Endodermal cell (in vitro differentiated cells): ENCODE results near the gene EIF4G3. TPM values are rescaled to one million over a fixed set of nuclear protein-coding genes. Genes with fewer than 3 reads are reported as not detected.

Source experiments
- DNase-seq: peaks from one replicate; pipeline ENCODE4 v3.0.0-alpha.2; 2017
- H3K27ac ChIP-seq: 2 replicates; pipeline ENCODE4 v1.5.1; 2013; ENCODE audit warnings: mild to moderate bottlenecking, low read depth, low read length, moderate library complexity
- H3K27me3 ChIP-seq: 2 replicates; pipeline ENCODE4 v1.6.1; 2013; ENCODE audit warnings: mild to moderate bottlenecking, low read length, moderate library complexity; ENCODE audit not compliant: insufficient read depth, control insufficient read depth, poor library complexity, severe bottlenecking
- H3K36me3 ChIP-seq: 2 replicates; pipeline ENCODE4 v1.7.0; 2013; ENCODE audit warnings: mild to moderate bottlenecking, low read length, moderate library complexity; ENCODE audit not compliant: control insufficient read depth, insufficient read depth
- H3K4me1 ChIP-seq: one replicate; pipeline ENCODE4 v1.7.0; 2013; ENCODE audit warnings: low read length; ENCODE audit not compliant: control insufficient read depth, insufficient read depth
- H3K4me3 ChIP-seq: 2 replicates; pipeline ENCODE4 v1.5.1; 2013; ENCODE audit warnings: mild to moderate bottlenecking, low read length, moderate library complexity
- H3K9ac ChIP-seq: 2 replicates; pipeline ENCODE4 v1.6.1; 2013; ENCODE audit warnings: mild to moderate bottlenecking, low read length, moderate library complexity; ENCODE audit not compliant: poor library complexity, severe bottlenecking; ENCODE audit errors: extremely low read depth
- H3K9me3 ChIP-seq: 2 replicates; pipeline ENCODE4 v1.6.1; 2013; ENCODE audit warnings: mild to moderate bottlenecking, low read length, moderate library complexity; ENCODE audit not compliant: control insufficient read depth
- H3K27ac Mint-ChIP-seq: 2 replicates; pipeline ENCODE4 v1.8.0; 2020; ENCODE audit warnings: mixed read lengths
- H3K27me3 Mint-ChIP-seq: 2 replicates; pipeline ENCODE4 v1.8.0; 2021; ENCODE audit warnings: mild to moderate bottlenecking, mixed read lengths; ENCODE audit not compliant: insufficient read depth
- H3K36me3 Mint-ChIP-seq: 2 replicates; pipeline ENCODE4 v1.8.0; 2020; ENCODE audit warnings: low read depth, mixed read lengths
- H3K4me1 Mint-ChIP-seq: 2 replicates; pipeline ENCODE4 v1.8.0; 2020; ENCODE audit warnings: mixed read lengths
- H3K4me3 Mint-ChIP-seq: 2 replicates; pipeline ENCODE4 v1.8.0; 2020; ENCODE audit warnings: mild to moderate bottlenecking, moderate library complexity, mixed read lengths
- H3K9me3 Mint-ChIP-seq: 2 replicates; pipeline ENCODE4 v1.8.0; 2020; ENCODE audit warnings: mild to moderate bottlenecking, mixed read lengths
- CTCF ChIP-seq: fragments of 200-600 bp; sonication (generic); conservative IDR thresholded peaks from 2 replicates; pipeline ENCODE4 v1.5.0; 2021; ENCODE audit warnings: antibody characterized with exemption, mild to moderate bottlenecking
- WGBS, 2 experiments: methylation state at CpG; one replicate each; pipeline versions ENCODE4 v1.1.5 to v1.1.7; 2013; ENCODE audit warnings: missing lambda C conversion rate in 2 of 2, mixed read lengths in 1 of 2; ENCODE audit not compliant: insufficient coverage in 1 of 2, insufficient read length in 1 of 2; 5-methylcytosine and 5-hydroxymethylcytosine counted together
- total RNA-seq, 2 donors: library from RNA; stranded (reverse); fragmentation: NEBNext Ultra II Directional in 1 of 2; extraction: Animal tissue kit (Norgen Biotek cat#: 25700) in 1 of 2; gene quantifications; 2 replicates in 1 of 2; 3 replicates in 1 of 2; pipeline ENCODE4 v1.2.1, GENCODE V29; 2021

Gene EIF4G3
- total RNA-seq, 2 donors from 2014 or later, result 101 to 103 TPM

- Mint-ChIP-seq H3K4me1 (peaks cover 5% of the 10 kb centered on the region), H3K4me3 (no peak overlapping the region), H3K27ac (no peak overlapping the region), H3K9me3 (no peaks in the 10 kb centered on the region), H3K36me3 (peaks cover 38% of the 10 kb centered on the region), H3K27me3 (no peaks in the 10 kb centered on the region)
- no peak overlapping the region for H3K27ac ChIP-seq
- no peaks in the 10 kb centered on the region for H3K27me3 ChIP-seq
- H3K4me1 ChIP-seq, result peaks cover 7% of the 10 kb centered on the region
- peaks cover 25% of the 10 kb centered on the region for H3K36me3 ChIP-seq
- no peak for DNase-seq
- H3K9me3 ChIP-seq, result no peaks in the 10 kb centered on the region
- H3K9ac ChIP-seq, result no peak overlapping the region
- no peak for TF ChIP-seq CTCF
- H3K4me3 ChIP-seq, result no peak overlapping the region
- WGBS, 2 experiments, result 95 to 100% methylated on average over 2 of the region's 2 CpGs
These were observed 289.5 kb downstream of the EIF4G3 start for GRCh38 chr1:20887246-20887645.

GRCh38 chr1:20885121-20885520, 291.6 kb downstream of the EIF4G3 start:
- peak; percentile 48 for DNase-seq
- H3K9me3 Mint-ChIP-seq, result no peaks in the 10 kb centered on the region
- Histone ChIP-seq H3K4me3 (no peak overlapping the region), H3K27ac (no peak overlapping the region), H3K27me3 (no peaks in the 10 kb centered on the region), H3K4me1 (peaks cover 7% of the 10 kb centered on the region), H3K36me3 (peaks cover 17% of the 10 kb centered on the region), H3K9ac (no peak overlapping the region), H3K9me3 (no peaks in the 10 kb centered on the region)
- H3K4me3 Mint-ChIP-seq, result no peak overlapping the region
- WGBS, 2 experiments, result 93 to 100% methylated on average over 2 to 3 of the region's 3 CpGs
- no peak overlapping the region for H3K27ac Mint-ChIP-seq
- TF ChIP-seq CTCF, result no peak
- no peaks in the 10 kb centered on the region for H3K27me3 Mint-ChIP-seq
- H3K4me1 Mint-ChIP-seq, result peaks cover 5% of the 10 kb centered on the region
- peaks cover 42% of the 10 kb centered on the region for H3K36me3 Mint-ChIP-seq

- Mint-ChIP-seq H3K27me3 (no peaks in the 10 kb centered on the region), H3K27ac (no peak overlapping the region), H3K9me3 (no peaks in the 10 kb centered on the region), H3K4me1 (peaks cover 5% of the 10 kb centered on the region), H3K36me3 (peaks cover 45% of the 10 kb centered on the region), H3K4me3 (no peak overlapping the region)
- Histone ChIP-seq H3K9ac (no peak overlapping the region), H3K27me3 (no peaks in the 10 kb centered on the region), H3K4me3 (no peak overlapping the region), H3K9me3 (no peaks in the 10 kb centered on the region), H3K4me1 (peaks cover 7% of the 10 kb centered on the region), H3K27ac (no peak overlapping the region), H3K36me3 (peaks cover 17% of the 10 kb centered on the region)
- no peak for DNase-seq
- no peak for TF ChIP-seq CTCF
- WGBS, 2 experiments, result 79 to 100% methylated on average over 1 to 3 of the region's 3 CpGs
These were observed 292.2 kb downstream of the EIF4G3 start for GRCh38 chr1:20884513-20884912.
